Effector memory CD8-positive, alpha-beta T cell (primary cell): ENCODE data around the gene LYPLAL1.
A peak's percentile ranks its signal among the peaks of the same experiment; 100 is the strongest.

Source experiments
- ATAC-seq: fragments of 150-1000 bp; cut with Tn5 transposase; replicated peaks from 2 replicates; pipeline ENCODE4 v1.10.0; 2021; ENCODE audit warnings: mild to moderate bottlenecking, moderate library complexity
- DNase-seq, 3 experiments: peaks; one replicate each; pipeline ENCODE4 v3.0.0; 2021
- H3K27ac Mint-ChIP-seq, 2 donors: one replicate each; pipeline ENCODE4 v1.8.0; 2022; ENCODE audit warnings: mild to moderate bottlenecking in 2 of 2, mixed read lengths in 2 of 2, moderate library complexity in 2 of 2
- H3K27me3 Mint-ChIP-seq, 2 donors: one replicate each; pipeline ENCODE4 v1.8.0; 2022; ENCODE audit warnings: mixed read lengths in 2 of 2
- H3K36me3 Mint-ChIP-seq: one replicate; pipeline ENCODE4 v1.8.0; 2022; ENCODE audit warnings: mild to moderate bottlenecking, moderate library complexity, mixed read lengths; ENCODE audit not compliant: insufficient read depth
- H3K4me1 Mint-ChIP-seq, 2 donors: one replicate each; pipeline ENCODE4 v1.8.0; 2022; ENCODE audit warnings: low read depth in 2 of 2, mixed read lengths in 2 of 2
- H3K4me3 Mint-ChIP-seq, 2 donors: one replicate each; pipeline ENCODE4 v1.8.0; 2022; ENCODE audit warnings: mild to moderate bottlenecking in 2 of 2, mixed read lengths in 2 of 2, moderate library complexity in 2 of 2
- H3K9me3 Mint-ChIP-seq, 2 donors: one replicate each; pipeline ENCODE4 v1.8.0; 2022; ENCODE audit warnings: mixed read lengths in 2 of 2

The LYPLAL1 gene

GRCh38 chr1:219201656-219202055, 28.0 kb downstream of the LYPLAL1 start:
- no peak overlapping the region for H3K27ac Mint-ChIP-seq
- H3K4me1 Mint-ChIP-seq = peaks cover 0 to 5% of the 10 kb centered on the region in 2 donors
- H3K9me3 Mint-ChIP-seq = no peaks in the 10 kb centered on the region
- DNase-seq = no peak
- no peaks in the 10 kb centered on the region for H3K27me3 Mint-ChIP-seq
- no peak overlapping the region for H3K4me3 Mint-ChIP-seq
- ATAC-seq = no peak
- H3K36me3 Mint-ChIP-seq = peaks cover 6% of the 10 kb centered on the region

- Mint-ChIP-seq H3K27ac (peak overlapping the region in 1 of 2 donors; percentile 39), H3K4me3 (no peak overlapping the region), H3K9me3 (no peaks in the 10 kb centered on the region), H3K27me3 (no peaks in the 10 kb centered on the region), H3K4me1 (peaks cover 0 to 5% of the 10 kb centered on the region in 2 donors), H3K36me3 (peaks cover 6% of the 10 kb centered on the region)
- ATAC-seq = no peak
- DNase-seq = no peak
Observed at GRCh38 chr1:219202567-219202966, 28.9 kb downstream of the LYPLAL1 start.

GRCh38 chr1:219206350-219206749, 32.7 kb downstream of the LYPLAL1 start:
- Mint-ChIP-seq H3K27me3 (no peaks in the 10 kb centered on the region), H3K9me3 (no peaks in the 10 kb centered on the region), H3K36me3 (no peaks in the 10 kb centered on the region), H3K4me3 (no peak overlapping the region), H3K4me1 (peaks cover 0 to 5% of the 10 kb centered on the region in 2 donors), H3K27ac (no peak overlapping the region)
- ATAC-seq (no peak), DNase-seq (no peak)

- Mint-ChIP-seq H3K27me3 (no peaks in the 10 kb centered on the region), H3K4me1 (peaks cover 0 to 2% of the 10 kb centered on the region in 2 donors), H3K4me3 (no peak overlapping the region), H3K9me3 (no peaks in the 10 kb centered on the region), H3K27ac (no peak overlapping the region), H3K36me3 (no peaks in the 10 kb centered on the region)
- DNase-seq (no peak), ATAC-seq (no peak)
Observed at GRCh38 chr1:219209578-219209977, 35.9 kb downstream of the LYPLAL1 start.

- H3K9me3 Mint-ChIP-seq = no peaks in the 10 kb centered on the region
- no peaks in the 10 kb centered on the region for H3K27me3 Mint-ChIP-seq
- H3K4me1 Mint-ChIP-seq = no peaks in the 10 kb centered on the region
- H3K4me3 Mint-ChIP-seq = no peak overlapping the region
- DNase-seq (no peak), ATAC-seq (no peak)
- no peaks in the 10 kb centered on the region for H3K36me3 Mint-ChIP-seq
- H3K27ac Mint-ChIP-seq = no peak overlapping the region
Observed at GRCh38 chr1:219210067-219210466, 36.4 kb downstream of the LYPLAL1 start.

GRCh38 chr1:219215477-219215876, 41.8 kb downstream of the LYPLAL1 start:
- no peaks in the 10 kb centered on the region for H3K9me3 Mint-ChIP-seq
- no peaks in the 10 kb centered on the region for H3K36me3 Mint-ChIP-seq
- H3K27ac Mint-ChIP-seq = peak overlapping the region; percentile 2 to 9
- no peak overlapping the region for H3K4me3 Mint-ChIP-seq
- no peak for DNase-seq
- no peaks in the 10 kb centered on the region for H3K27me3 Mint-ChIP-seq
- no peak for ATAC-seq
- H3K4me1 Mint-ChIP-seq = no peaks in the 10 kb centered on the region

GRCh38 chr1:219220945-219221344, 47.3 kb downstream of the LYPLAL1 start:
- Mint-ChIP-seq H3K27ac (no peak overlapping the region), H3K27me3 (no peaks in the 10 kb centered on the region), H3K36me3 (no peaks in the 10 kb centered on the region), H3K9me3 (no peaks in the 10 kb centered on the region), H3K4me3 (no peak overlapping the region), H3K4me1 (no peaks in the 10 kb centered on the region)
- ATAC-seq (no peak), DNase-seq (no peak)

GRCh38 chr1:219223496-219223895, 49.8 kb downstream of the LYPLAL1 start:
- H3K4me1 Mint-ChIP-seq = no peaks in the 10 kb centered on the region
- H3K27me3 Mint-ChIP-seq = no peaks in the 10 kb centered on the region
- H3K36me3 Mint-ChIP-seq = no peaks in the 10 kb centered on the region
- no peaks in the 10 kb centered on the region for H3K9me3 Mint-ChIP-seq
- DNase-seq (no peak), ATAC-seq (no peak)
- no peak overlapping the region for H3K27ac Mint-ChIP-seq
- H3K4me3 Mint-ChIP-seq = no peak overlapping the region

- H3K36me3 Mint-ChIP-seq = no peaks in the 10 kb centered on the region
- no peaks in the 10 kb centered on the region for H3K9me3 Mint-ChIP-seq
- DNase-seq (no peak), ATAC-seq (no peak)
- H3K4me1 Mint-ChIP-seq = no peaks in the 10 kb centered on the region
- no peaks in the 10 kb centered on the region for H3K27me3 Mint-ChIP-seq
- no peak overlapping the region for H3K4me3 Mint-ChIP-seq
- no peak overlapping the region for H3K27ac Mint-ChIP-seq
Observed at GRCh38 chr1:219226196-219226595, 52.5 kb downstream of the LYPLAL1 start.

- ATAC-seq (no peak), DNase-seq (no peak)
- no peaks in the 10 kb centered on the region for H3K27me3 Mint-ChIP-seq
- no peaks in the 10 kb centered on the region for H3K9me3 Mint-ChIP-seq
- H3K4me3 Mint-ChIP-seq = no peak overlapping the region
- H3K36me3 Mint-ChIP-seq = no peaks in the 10 kb centered on the region
- H3K27ac Mint-ChIP-seq = no peak overlapping the region
- no peaks in the 10 kb centered on the region for H3K4me1 Mint-ChIP-seq
Observed at GRCh38 chr1:219227360-219228057, 53.8 kb downstream of the LYPLAL1 start.

- Mint-ChIP-seq H3K4me3 (no peak overlapping the region), H3K27ac (no peak overlapping the region), H3K9me3 (no peaks in the 10 kb centered on the region), H3K4me1 (no peaks in the 10 kb centered on the region), H3K27me3 (no peaks in the 10 kb centered on the region), H3K36me3 (no peaks in the 10 kb centered on the region)
- DNase-seq (no peak), ATAC-seq (no peak)
Observed at GRCh38 chr1:219228058-219228419, 54.4 kb downstream of the LYPLAL1 start.

- no peaks in the 10 kb centered on the region for H3K36me3 Mint-ChIP-seq
- no peaks in the 10 kb centered on the region for H3K27me3 Mint-ChIP-seq
- DNase-seq (no peak), ATAC-seq (no peak)
- H3K4me3 Mint-ChIP-seq = no peak overlapping the region
- peaks cover 0 to 23% of the 10 kb centered on the region in 2 donors for H3K4me1 Mint-ChIP-seq
- no peak overlapping the region for H3K27ac Mint-ChIP-seq
- H3K9me3 Mint-ChIP-seq = no peaks in the 10 kb centered on the region
Observed at GRCh38 chr1:219232890-219233289, 59.2 kb downstream of the LYPLAL1 start.

- DNase-seq (no peak), ATAC-seq (peak; percentile 96)
- Mint-ChIP-seq H3K27me3 (no peaks in the 10 kb centered on the region), H3K9me3 (no peaks in the 10 kb centered on the region), H3K36me3 (no peaks in the 10 kb centered on the region), H3K27ac (peak overlapping the region in 1 of 2 donors; percentile 15), H3K4me1 (peaks cover 0 to 23% of the 10 kb centered on the region in 2 donors), H3K4me3 (peak overlapping the region; percentile 14 to 25)
Observed at GRCh38 chr1:219235903-219236481, 62.3 kb downstream of the LYPLAL1 start.

GRCh38 chr1:219236933-219237610, 63.4 kb downstream of the LYPLAL1 start:
- H3K9me3 Mint-ChIP-seq = no peaks in the 10 kb centered on the region
- H3K27me3 Mint-ChIP-seq = no peaks in the 10 kb centered on the region
- no peak for ATAC-seq
- peaks cover 0 to 23% of the 10 kb centered on the region in 2 donors for H3K4me1 Mint-ChIP-seq
- H3K36me3 Mint-ChIP-seq = no peaks in the 10 kb centered on the region
- H3K4me3 Mint-ChIP-seq = no peak overlapping the region
- DNase-seq = no peak
- H3K27ac Mint-ChIP-seq = peak overlapping the region in 1 of 2 donors; percentile 88
